ENCODE data around the gene RPSA. TPM values are rescaled to one million over a fixed set of nuclear protein-coding genes. Genes with fewer than 3 reads are reported as not detected.
"Not testable (repeated sequence)": the region's sequence is repeated elsewhere in the genome, so short reads cannot be mapped to it uniquely, and the experiment has no call there.

RPSA gene
- total RNA-seq, 2 donors from 2014 or later = 555 to 696 TPM

GRCh38 chr3:39410893-39411292 is 4.4 kb downstream of the RPSA start:
- H3K4me3 ChIP-seq = no peak overlapping the region
- intact Hi-C loops (cut with DNase I) = no loop called here
- H3K27ac ChIP-seq = no peak overlapping the region
- H3K27me3 ChIP-seq = no peaks in the 10 kb centered on the region
- WGBS, 2 donors = 89 to 93% methylated on average over 6 to 7 of the region's 7 CpGs
- TF ChIP-seq POLR2A (IDR thresholded peaks at IDR 0.05) (no peak), CTCF (IDR thresholded peaks at IDR 0.05) (no peak)
- H3K36me3 ChIP-seq (replicated peaks in 1 of 2; ENCODE audit: insufficient read depth in 1 of 2, low read depth in 2 of 2) = peaks cover 0 to 25% of the 10 kb centered on the region in 2 donors
- no peaks in the 10 kb centered on the region for H3K9me3 ChIP-seq
- peaks cover 32% of the 10 kb centered on the region for H3K4me1 ChIP-seq
- no peak for ATAC-seq
- no peak for DNase-seq

- no peak overlapping the region for H3K27ac ChIP-seq
- WGBS, 2 donors = 92 to 93% methylated on average over 9 of the region's 9 CpGs
- TF ChIP-seq CTCF (IDR thresholded peaks at IDR 0.05) (no peak), POLR2A (IDR thresholded peaks at IDR 0.05) (no peak)
- H3K4me1 ChIP-seq = peaks cover 27% of the 10 kb centered on the region
- no peaks in the 10 kb centered on the region for H3K27me3 ChIP-seq
- ATAC-seq (no peak), DNase-seq (no peak)
- H3K9me3 ChIP-seq = no peaks in the 10 kb centered on the region
- H3K36me3 ChIP-seq (replicated peaks in 1 of 2; ENCODE audit: insufficient read depth in 1 of 2, low read depth in 2 of 2) = peaks cover 0 to 25% of the 10 kb centered on the region in 2 donors
- intact Hi-C loops (cut with DNase I) = no loop called here
- no peak overlapping the region for H3K4me3 ChIP-seq
Observed at GRCh38 chr3:39412668-39413260, 6.2 kb downstream of the RPSA start.

- Histone ChIP-seq H3K4me1 (peaks cover 16% of the 10 kb centered on the region), H3K27ac (peak overlapping the region in 2 of 4 donors; percentile 23 to 69), H3K9me3 (no peaks in the 10 kb centered on the region), H3K36me3 (replicated peaks in 1 of 2; ENCODE audit: insufficient read depth in 1 of 2, low read depth in 2 of 2) (peaks cover 0 to 25% of the 10 kb centered on the region in 2 donors), H3K4me3 (no peak overlapping the region), H3K27me3 (no peaks in the 10 kb centered on the region)
- 61 to 74% methylated on average over 6 of the region's 6 CpGs for WGBS, 2 donors
- no peak for TF ChIP-seq POLR2A (IDR thresholded peaks at IDR 0.05)
- TF ChIP-seq CTCF (IDR thresholded peaks at IDR 0.05) = no peak
- intact Hi-C loops (cut with DNase I) = no loop called here
- ATAC-seq = no peak
- DNase-seq = no peak
Observed at GRCh38 chr3:39413691-39414420, 7.3 kb downstream of the RPSA start.

- Histone ChIP-seq H3K4me3 (no peak overlapping the region), H3K9me3 (no peaks in the 10 kb centered on the region), H3K27ac (peak overlapping the region in 3 of 4 donors; percentile 23 to 69 (median 26)), H3K36me3 (replicated peaks in 1 of 2; ENCODE audit: insufficient read depth in 1 of 2, low read depth in 2 of 2) (peaks cover 0 to 25% of the 10 kb centered on the region in 2 donors), H3K4me1 (peaks cover 12% of the 10 kb centered on the region), H3K27me3 (no peaks in the 10 kb centered on the region)
- 43 to 46% methylated on average over 2 of the region's 2 CpGs for WGBS, 2 donors
- DNase-seq (peak in 2 of 4 donors; percentile 29 to 39), ATAC-seq (peak; percentile 60)
- no peak for TF ChIP-seq CTCF (IDR thresholded peaks at IDR 0.05)
- no peak for TF ChIP-seq POLR2A (IDR thresholded peaks at IDR 0.05)
- intact Hi-C loops (cut with DNase I) = no loop called here
Observed at GRCh38 chr3:39414421-39414907, 7.9 kb downstream of the RPSA start.

GRCh38 chr3:39415302-39415701 is 8.8 kb downstream of the RPSA start:
- Histone ChIP-seq H3K36me3 (replicated peaks in 1 of 2; ENCODE audit: insufficient read depth in 1 of 2, low read depth in 2 of 2) (peaks cover 0 to 25% of the 10 kb centered on the region in 2 donors), H3K27ac (peak overlapping the region in 2 of 4 donors; percentile 23 to 69)
- H3K4me3 ChIP-seq; intact Hi-C loops (cut with DNase I); H3K27me3 ChIP-seq; ATAC-seq; H3K9me3 ChIP-seq; DNase-seq; H3K4me1 ChIP-seq: not testable (repeated sequence)
- 70 to 80% methylated on average over 3 of the region's 3 CpGs for WGBS, 2 donors
